B cell (primary cell): ENCODE data around the gene NAT14.

Source experiments
- EZH2 ChIP-seq: IDR thresholded peaks from 2 replicates; pipeline ENCODE4 v1.6.1; 2012; ENCODE audit warnings: borderline replicate concordance, low read depth, mild to moderate bottlenecking, moderate library complexity, low read length; ENCODE audit not compliant: insufficient read depth, poor library complexity, severe bottlenecking
- TF ChIP-seq, protein P1 (sequence below): fragments of 200-600 bp; IDR thresholded peaks from one replicate; pipeline ENCODE4 v1.8.0; 2022; ENCODE audit warnings: antibody characterized with exemption, mild to moderate bottlenecking

DNA sequence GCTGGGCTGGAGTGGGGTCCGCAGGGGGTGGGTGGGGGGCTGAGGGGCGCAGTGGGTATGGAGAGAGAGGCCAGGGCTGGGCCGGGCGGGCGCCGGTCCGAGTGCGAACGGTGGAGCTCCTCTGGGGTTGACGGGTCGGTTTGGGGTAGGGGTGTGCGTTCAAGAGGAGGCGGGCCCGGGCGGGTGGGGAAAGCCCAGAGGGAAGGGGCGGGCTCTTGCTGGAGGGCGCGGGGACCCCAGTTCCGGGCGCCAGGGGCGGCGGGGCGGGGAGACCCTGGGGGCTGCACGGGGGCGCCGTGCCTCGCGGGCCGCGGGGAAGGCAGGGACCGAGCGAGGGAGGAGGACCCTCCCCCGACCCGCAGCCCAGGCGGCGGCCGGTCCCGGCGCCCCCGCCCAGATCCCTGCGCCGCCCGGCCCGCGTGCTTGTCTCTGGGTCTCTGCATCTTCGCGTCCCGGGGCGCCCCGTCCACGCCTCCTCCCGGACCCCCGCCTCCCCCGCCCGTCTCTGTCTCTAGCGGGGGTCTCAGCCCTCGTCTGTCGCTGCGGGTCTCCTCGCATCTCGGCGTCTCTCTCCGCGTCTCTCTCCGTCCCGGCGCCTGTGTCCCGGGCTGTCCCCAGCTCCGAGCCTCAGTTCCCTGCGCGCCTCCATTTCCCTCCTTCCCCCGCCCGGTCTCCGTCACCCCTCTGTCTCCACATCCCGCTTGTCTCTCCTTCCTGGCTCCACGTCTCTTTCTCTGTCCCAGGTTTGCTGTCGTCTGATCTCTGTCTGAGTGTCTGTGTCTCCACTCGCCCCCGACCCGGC lies 33.6 kb upstream of the NAT14 start:
- TF ChIP-seq, protein P1, sequence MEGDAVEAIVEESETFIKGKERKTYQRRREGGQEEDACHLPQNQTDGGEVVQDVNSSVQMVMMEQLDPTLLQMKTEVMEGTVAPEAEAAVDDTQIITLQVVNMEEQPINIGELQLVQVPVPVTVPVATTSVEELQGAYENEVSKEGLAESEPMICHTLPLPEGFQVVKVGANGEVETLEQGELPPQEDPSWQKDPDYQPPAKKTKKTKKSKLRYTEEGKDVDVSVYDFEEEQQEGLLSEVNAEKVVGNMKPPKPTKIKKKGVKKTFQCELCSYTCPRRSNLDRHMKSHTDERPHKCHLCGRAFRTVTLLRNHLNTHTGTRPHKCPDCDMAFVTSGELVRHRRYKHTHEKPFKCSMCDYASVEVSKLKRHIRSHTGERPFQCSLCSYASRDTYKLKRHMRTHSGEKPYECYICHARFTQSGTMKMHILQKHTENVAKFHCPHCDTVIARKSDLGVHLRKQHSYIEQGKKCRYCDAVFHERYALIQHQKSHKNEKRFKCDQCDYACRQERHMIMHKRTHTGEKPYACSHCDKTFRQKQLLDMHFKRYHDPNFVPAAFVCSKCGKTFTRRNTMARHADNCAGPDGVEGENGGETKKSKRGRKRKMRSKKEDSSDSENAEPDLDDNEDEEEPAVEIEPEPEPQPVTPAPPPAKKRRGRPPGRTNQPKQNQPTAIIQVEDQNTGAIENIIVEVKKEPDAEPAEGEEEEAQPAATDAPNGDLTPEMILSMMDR = no peak
- no peak for TF ChIP-seq EZH2
